HG03565 (cell line): ENCODE measurements around the gene METAP1D.

Source experiments
- ATAC-seq: cut with Tn5 transposase; IDR thresholded peaks from one replicate; pipeline ENCODE4 v1.9.1; 2021; ENCODE audit warnings: mild to moderate bottlenecking, moderate library complexity; ENCODE audit not compliant: unreplicated experiment

Gene METAP1D

DNA sequence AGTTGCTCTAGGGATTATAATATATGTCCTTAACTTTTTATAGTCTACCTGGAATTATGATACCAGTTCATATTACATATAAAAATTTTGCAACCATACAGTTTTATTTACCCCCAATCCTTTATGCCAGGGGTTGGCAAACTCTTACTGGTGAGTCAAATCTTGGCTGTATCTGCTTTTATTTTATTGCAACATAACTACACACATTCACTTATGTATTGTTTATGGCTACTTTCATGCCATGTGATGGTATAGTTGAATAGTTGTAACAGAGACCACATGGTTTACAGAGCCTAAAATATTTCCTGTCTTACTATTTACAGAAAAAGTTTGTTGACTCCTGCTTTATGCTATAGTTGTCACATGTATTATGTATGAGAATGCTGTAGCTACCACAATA is 128.7 kb downstream of the METAP1D start:
- no peak for ATAC-seq

DNA sequence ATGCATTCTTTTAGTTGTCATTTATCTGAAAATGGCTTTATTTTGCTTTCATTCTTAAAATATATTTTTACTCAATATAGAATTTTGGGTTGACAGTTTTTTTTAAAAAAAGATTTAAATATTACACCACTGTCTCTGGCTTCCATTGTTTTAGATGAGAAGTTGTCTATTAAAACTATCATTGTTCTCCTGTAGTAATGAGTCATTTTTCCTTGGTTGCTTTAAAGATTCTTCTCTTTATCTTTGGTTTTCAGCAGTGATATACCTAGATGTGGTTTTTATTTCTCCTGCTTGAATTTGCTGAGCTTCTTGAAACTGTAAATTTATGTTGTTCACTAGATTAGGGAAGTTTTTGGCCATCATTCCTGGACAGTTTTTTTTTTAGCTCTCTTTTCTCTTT is 129.7 kb downstream of the METAP1D start:
- ATAC-seq = no peak
